Measurements from ENCODE around the gene ARPC4. TPM values are rescaled to one million over a fixed set of nuclear protein-coding genes. Genes with fewer than 3 reads are reported as not detected.

ARPC4 gene
- total RNA-seq, 1 donor from 2014 or later, result 164 TPM

- Mint-ChIP-seq H3K9me3 (ENCODE audit: unreplicated experiment) (peaks cover 11% of the 10 kb centered on the region), H3K27me3 (ENCODE audit: unreplicated experiment) (peaks cover 11% of the 10 kb centered on the region), H3K4me3 (ENCODE audit: unreplicated experiment) (peak overlapping the region; percentile 97), H3K4me1 (ENCODE audit: low read depth, unreplicated experiment) (peaks cover 7% of the 10 kb centered on the region), H3K27ac (ENCODE audit: unreplicated experiment) (no peak overlapping the region), H3K36me3 (ENCODE audit: unreplicated experiment) (peaks cover 8% of the 10 kb centered on the region)
- TF ChIP-seq CTCF (IDR thresholded peaks at IDR 0.05; ENCODE audit: partially characterized antibody, unreplicated experiment), result no peak
- DNase-seq, result no peak
Observed at GRCh38 chr3:9791127-9791526, 1.8 kb upstream of the ARPC4 start.

- H3K27ac Mint-ChIP-seq (ENCODE audit: unreplicated experiment), result peak overlapping the region; percentile 56
- H3K4me1 Mint-ChIP-seq (ENCODE audit: low read depth, unreplicated experiment), result peaks cover 6% of the 10 kb centered on the region
- H3K9me3 Mint-ChIP-seq (ENCODE audit: unreplicated experiment), result peaks cover 11% of the 10 kb centered on the region
- DNase-seq, result no peak
- peaks cover 8% of the 10 kb centered on the region for H3K36me3 Mint-ChIP-seq (ENCODE audit: unreplicated experiment)
- H3K27me3 Mint-ChIP-seq (ENCODE audit: unreplicated experiment), result peaks cover 11% of the 10 kb centered on the region
- H3K4me3 Mint-ChIP-seq (ENCODE audit: unreplicated experiment), result peak overlapping the region; percentile 97
- no peak for TF ChIP-seq CTCF (IDR thresholded peaks at IDR 0.05; ENCODE audit: partially characterized antibody, unreplicated experiment)
Observed at GRCh38 chr3:9791790-9792404, 985 bp upstream of the ARPC4 start.

GRCh38 chr3:9793161-9793781 lies 389 bp downstream of the ARPC4 start:
- peaks cover 11% of the 10 kb centered on the region for H3K27me3 Mint-ChIP-seq (ENCODE audit: unreplicated experiment)
- H3K36me3 Mint-ChIP-seq (ENCODE audit: unreplicated experiment), result peaks cover 8% of the 10 kb centered on the region
- H3K4me3 Mint-ChIP-seq (ENCODE audit: unreplicated experiment), result peak overlapping the region; percentile 97
- no peak for DNase-seq
- peak overlapping the region; percentile 100 for H3K27ac Mint-ChIP-seq (ENCODE audit: unreplicated experiment)
- H3K9me3 Mint-ChIP-seq (ENCODE audit: unreplicated experiment), result peaks cover 12% of the 10 kb centered on the region
- peaks cover 6% of the 10 kb centered on the region for H3K4me1 Mint-ChIP-seq (ENCODE audit: low read depth, unreplicated experiment)
- TF ChIP-seq CTCF (IDR thresholded peaks at IDR 0.05; ENCODE audit: partially characterized antibody, unreplicated experiment), result no peak

- peaks cover 6% of the 10 kb centered on the region for H3K4me1 Mint-ChIP-seq (ENCODE audit: low read depth, unreplicated experiment)
- peaks cover 11% of the 10 kb centered on the region for H3K27me3 Mint-ChIP-seq (ENCODE audit: unreplicated experiment)
- no peak for DNase-seq
- peak overlapping the region; percentile 77 for H3K27ac Mint-ChIP-seq (ENCODE audit: unreplicated experiment)
- TF ChIP-seq CTCF (IDR thresholded peaks at IDR 0.05; ENCODE audit: partially characterized antibody, unreplicated experiment), result no peak
- peaks cover 8% of the 10 kb centered on the region for H3K36me3 Mint-ChIP-seq (ENCODE audit: unreplicated experiment)
- H3K9me3 Mint-ChIP-seq (ENCODE audit: unreplicated experiment), result peaks cover 14% of the 10 kb centered on the region
- peak overlapping the region; percentile 89 for H3K4me3 Mint-ChIP-seq (ENCODE audit: unreplicated experiment)
Observed at GRCh38 chr3:9794400-9794799, 1.5 kb downstream of the ARPC4 start.

- Mint-ChIP-seq H3K36me3 (ENCODE audit: unreplicated experiment) (peaks cover 3% of the 10 kb centered on the region), H3K27me3 (ENCODE audit: unreplicated experiment) (peaks cover 11% of the 10 kb centered on the region), H3K4me1 (ENCODE audit: low read depth, unreplicated experiment) (peaks cover 6% of the 10 kb centered on the region), H3K9me3 (ENCODE audit: unreplicated experiment) (peaks cover 14% of the 10 kb centered on the region), H3K27ac (ENCODE audit: unreplicated experiment) (no peak overlapping the region), H3K4me3 (ENCODE audit: unreplicated experiment) (peak overlapping the region; percentile 36)
- no peak for TF ChIP-seq CTCF (IDR thresholded peaks at IDR 0.05; ENCODE audit: partially characterized antibody, unreplicated experiment)
- DNase-seq, result no peak
Observed at GRCh38 chr3:9795207-9795606, 2.3 kb downstream of the ARPC4 start.

Data from glutamatergic neuron (in vitro differentiated cells).